Activated B cell treated with CpG ODN at 0.5 μM for 24 hours (primary cell): ENCODE results near the gene AKAP13. TPM values are rescaled to one million over a fixed set of nuclear protein-coding genes. Genes with fewer than 3 reads are reported as not detected.

Experiments
- ATAC-seq: fragments of 200-7000 bp; cut with Tn5 transposase; one replicate; pipeline ENCODE4 v1.10.0; 2021; ENCODE audit warnings: low read depth, mild to moderate bottlenecking, moderate library complexity
- CTCF ChIA-PET: fragments of 350-600 bp; sonication (Branson Sonifier 250); formaldehyde crosslinking; loops from one replicate; lab custom pipeline; 2021; ENCODE audit warnings: antibody characterized with exemption; lab: Charles Lee
- POLR2A ChIA-PET: fragments of 350-600 bp; sonication (Branson Sonifier 250); formaldehyde crosslinking; loops from one replicate; lab custom pipeline; 2021; ENCODE audit warnings: antibody characterized with exemption; lab: Charles Lee
- DNase-seq: peaks from one replicate; pipeline ENCODE4 v3.0.0; 2022
- H3K27ac Mint-ChIP-seq: one replicate; pipeline ENCODE4 v1.8.0; 2020; ENCODE audit warnings: mixed read lengths
- H3K27me3 Mint-ChIP-seq: one replicate; pipeline ENCODE4 v1.8.0; 2021; ENCODE audit warnings: mixed read lengths
- H3K36me3 Mint-ChIP-seq: one replicate; pipeline ENCODE4 v1.8.0; 2021; ENCODE audit warnings: low read depth, mixed read lengths
- H3K4me1 Mint-ChIP-seq: one replicate; pipeline ENCODE4 v1.8.0; 2021; ENCODE audit warnings: mixed read lengths
- H3K4me3 Mint-ChIP-seq: one replicate; pipeline ENCODE4 v1.8.0; 2020; ENCODE audit warnings: mild to moderate bottlenecking, mixed read lengths
- H3K9me3 Mint-ChIP-seq: one replicate; pipeline ENCODE4 v1.8.0; 2020; ENCODE audit warnings: mixed read lengths
- CTCF ChIP-seq: fragments of 200-600 bp; IDR thresholded peaks from one replicate; pipeline ENCODE4 v1.8.0; 2022; ENCODE audit warnings: antibody characterized with exemption, mild to moderate bottlenecking
- intact Hi-C: fragments of 100-400 bp; cut with micrococcal nuclease; formaldehyde crosslinking; loops from one replicate; pipeline ENCODE4 v1.15.1; 2024
- total RNA-seq: library from RNA; stranded (reverse); gene quantifications from 2 replicates; pipeline ENCODE4 v1.2.3, GENCODE V29; 2022

AKAP13 gene
- total RNA-seq, 1 donor from 2014 or later, result 290 TPM

DNA sequence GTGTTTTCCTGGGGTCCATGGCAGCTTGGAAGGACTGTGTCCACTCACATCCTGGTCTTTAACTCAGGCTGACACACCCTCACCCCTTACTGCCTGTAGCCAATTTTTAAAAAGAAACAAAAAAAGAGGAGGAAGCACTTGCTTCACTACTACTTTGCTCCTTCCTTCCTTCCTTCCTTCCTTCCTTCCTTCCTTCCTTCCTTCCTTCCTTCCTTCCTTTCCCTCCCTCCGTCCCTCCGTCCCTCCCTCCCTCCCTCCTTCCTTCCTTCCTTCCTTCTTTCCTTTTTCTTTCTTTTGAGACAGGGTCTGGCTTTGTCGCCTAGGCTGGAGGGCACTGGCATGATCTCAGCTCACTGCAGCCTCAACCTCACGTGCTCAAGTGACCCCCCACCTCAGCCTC is 25.5 kb upstream of the AKAP13 start:
- Mint-ChIP-seq H3K4me1 (peaks cover 10% of the 10 kb centered on the region), H3K9me3 (no peaks in the 10 kb centered on the region), H3K27ac (no peak overlapping the region), H3K27me3 (no peaks in the 10 kb centered on the region), H3K36me3 (no peaks in the 10 kb centered on the region), H3K4me3 (no peak overlapping the region)
- POLR2A ChIA-PET, result no interaction called here
- TF ChIP-seq CTCF, result no peak
- DNase-seq (no peak), ATAC-seq (no peak)
- intact Hi-C loops, result no loop called here
- CTCF ChIA-PET, result no interaction called here

GRCh38 chr15:85356276-85356675 is 24.1 kb upstream of the AKAP13 start:
- ChIA-PET POLR2A (interaction anchor here (2.4 kb wide), 1 partner anchor 26 kb away, joined by 8 read pairs; no protein-coding TSS in a partner anchor), CTCF (no interaction called here)
- no peak for ATAC-seq
- no peak for TF ChIP-seq CTCF
- Mint-ChIP-seq H3K4me3 (no peak overlapping the region), H3K27me3 (no peaks in the 10 kb centered on the region), H3K36me3 (no peaks in the 10 kb centered on the region), H3K27ac (no peak overlapping the region), H3K4me1 (peaks cover 17% of the 10 kb centered on the region), H3K9me3 (no peaks in the 10 kb centered on the region)
- no peak for DNase-seq
- intact Hi-C loops, result no loop called here

GRCh38 chr15:85361323-85361722 is 19.1 kb upstream of the AKAP13 start:
- no peaks in the 10 kb centered on the region for H3K27me3 Mint-ChIP-seq
- ChIA-PET CTCF (interaction anchor here (1.2 to 1.6 kb wide), 3 partner anchors 31 to 65 kb away, joined by 3 to 8 read pairs (median 4); no protein-coding TSS in a partner anchor), POLR2A (interaction anchor here (0.6 to 1.4 kb wide), 7 partner anchors 19 to 53 kb away, joined by 3 to 10 read pairs (median 5); partner anchors contain the start of gene AKAP13)
- intact Hi-C loops, result loop anchor here (2.0 kb wide), 1 partner anchor 19 kb away; the partner anchor contains the start of gene AKAP13
- H3K27ac Mint-ChIP-seq, result no peak overlapping the region
- H3K4me1 Mint-ChIP-seq, result peaks cover 29% of the 10 kb centered on the region
- DNase-seq (no peak), ATAC-seq (peak; percentile 23)
- no peak overlapping the region for H3K4me3 Mint-ChIP-seq
- no peaks in the 10 kb centered on the region for H3K36me3 Mint-ChIP-seq
- H3K9me3 Mint-ChIP-seq, result no peaks in the 10 kb centered on the region
- TF ChIP-seq CTCF, result no peak

DNA sequence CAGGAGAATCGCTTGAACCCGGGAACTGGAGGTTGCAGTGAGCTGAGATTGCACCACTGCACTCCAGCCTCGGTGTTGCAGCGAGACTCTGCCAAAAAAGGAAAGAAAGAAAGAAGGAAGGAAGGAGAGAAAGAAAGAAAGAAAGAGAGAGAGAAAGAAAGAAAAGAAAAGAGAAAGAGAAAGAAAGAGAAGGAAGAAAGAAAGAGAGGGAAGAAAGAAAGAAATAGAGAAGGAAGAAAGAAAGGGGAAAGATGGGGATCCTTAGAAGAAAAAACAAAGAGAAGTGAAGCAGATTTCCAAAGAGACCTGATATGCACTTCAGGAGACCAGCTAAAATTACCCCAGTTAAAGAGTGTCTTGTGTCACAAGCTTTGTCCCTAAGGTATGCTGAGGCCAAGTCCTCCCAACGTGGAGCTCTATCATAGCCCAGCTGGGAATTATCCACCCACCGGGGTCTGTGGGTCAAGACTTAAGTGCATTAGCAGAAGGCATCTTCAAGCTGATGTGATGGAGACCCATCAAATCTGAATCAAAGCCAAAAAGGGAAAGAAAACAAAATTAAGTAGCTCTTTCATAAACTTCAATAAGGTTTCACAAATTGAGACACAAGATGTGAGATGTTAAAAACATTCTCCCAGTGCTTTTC is 17.8 kb upstream of the AKAP13 start:
- CTCF ChIA-PET, result interaction anchor here (1.4 to 1.6 kb wide), 2 partner anchors 32 to 66 kb away, joined by 4 to 5 read pairs; no protein-coding TSS in a partner anchor
- Mint-ChIP-seq H3K27me3 (no peaks in the 10 kb centered on the region), H3K4me3 (no peak overlapping the region), H3K27ac (no peak overlapping the region), H3K4me1 (peaks cover 39% of the 10 kb centered on the region), H3K36me3 (no peaks in the 10 kb centered on the region), H3K9me3 (no peaks in the 10 kb centered on the region)
- TF ChIP-seq CTCF, result no peak
- POLR2A ChIA-PET, result interaction anchor here (1.1 to 1.4 kb wide), 4 partner anchors 18 to 43 kb away, joined by 3 to 5 read pairs (median 4); partner anchors contain the start of gene AKAP13
- DNase-seq (no peak), ATAC-seq (no peak)
- intact Hi-C loops, result no loop called here

- no peak for TF ChIP-seq CTCF
- CTCF ChIA-PET, result interaction anchor here (1.1 kb wide), 1 partner anchor 47 kb away, joined by 3 read pairs; no protein-coding TSS in a partner anchor
- ATAC-seq, result no peak
- no peak overlapping the region for H3K27ac Mint-ChIP-seq
- POLR2A ChIA-PET, result no interaction called here
- no peak for DNase-seq
- no peaks in the 10 kb centered on the region for H3K27me3 Mint-ChIP-seq
- H3K9me3 Mint-ChIP-seq, result no peaks in the 10 kb centered on the region
- H3K4me3 Mint-ChIP-seq, result no peak overlapping the region
- no peaks in the 10 kb centered on the region for H3K36me3 Mint-ChIP-seq
- peaks cover 37% of the 10 kb centered on the region for H3K4me1 Mint-ChIP-seq
- intact Hi-C loops, result no loop called here
These were observed 14.4 kb upstream of the AKAP13 start for GRCh38 chr15:85365980-85366379.
